22Rv1 (cell line): Measurements from ENCODE around the gene PTGDR2.

Experiments
- CTCF ChIP-seq: fragments of 450-650 bp; IDR thresholded peaks from 2 replicates; pipeline ENCODE4 v1.5.1; 2017; ENCODE audit warnings: mild to moderate bottlenecking
- ZFX ChIP-seq: fragments of 450-650 bp; IDR thresholded peaks from 2 replicates; pipeline ENCODE4 v1.6.1; 2017; ENCODE audit warnings: antibody characterized with exemption, borderline replicate concordance

- TF ChIP-seq CTCF (no peak), ZFX (no peak)
These were observed 46.5 kb downstream of the PTGDR2 start for GRCh38 chr11:60809249-60809648.
